Ramos (cell line): ENCODE measurements around the gene BUB3.

ENCODE experiments used
- in situ Hi-C: fragments of 300-500 bp; cut with MboI; formaldehyde crosslinking; loops from one replicate; pipeline ENCODE4 v1.14.3; 2022; ENCODE audit warnings: low sequenced_read_pairs; ENCODE audit not compliant: unreplicated experiment

The BUB3 gene

DNA sequence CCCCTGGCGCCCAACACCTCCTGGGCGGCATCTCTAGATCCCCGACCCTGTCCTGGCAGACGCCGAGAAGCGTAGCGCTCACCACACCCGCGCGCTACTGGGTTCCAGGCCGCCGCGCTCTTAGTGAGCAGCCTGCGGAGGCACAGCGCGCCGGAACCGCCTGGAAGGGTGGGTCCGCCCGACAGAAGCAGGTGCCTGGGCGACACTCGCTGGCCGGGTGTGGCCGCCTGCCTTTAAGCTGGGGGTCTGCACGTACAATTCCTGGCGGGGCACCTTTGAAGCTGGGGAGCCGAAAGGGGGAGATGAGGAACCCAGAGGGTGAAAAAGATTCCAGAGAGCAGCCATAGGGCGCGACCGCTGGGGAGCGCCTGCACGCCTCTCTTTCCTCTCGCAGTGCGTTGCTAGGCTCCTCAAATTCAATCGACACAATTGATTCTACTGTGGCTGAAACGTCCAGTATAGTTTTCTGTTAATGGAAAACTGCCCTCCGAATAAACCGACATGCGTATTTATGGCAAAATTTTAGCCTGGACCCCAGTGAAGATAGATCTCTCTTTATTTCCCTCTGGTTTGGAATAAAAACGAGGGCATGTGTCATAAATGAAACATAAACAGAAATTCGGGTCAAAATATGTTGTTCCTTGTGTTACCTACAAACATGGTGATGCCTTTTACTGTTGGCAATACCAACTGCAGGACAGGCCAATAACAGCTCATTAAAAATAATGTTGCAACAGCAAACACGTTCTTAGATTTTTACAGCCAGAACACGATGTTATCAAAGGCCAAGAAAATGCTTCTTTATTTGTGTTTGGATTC, 13.8 kb upstream of the BUB3 start:
- in situ Hi-C loops, result no loop called here

GRCh38 chr10:123140983-123141390, 13.2 kb upstream of the BUB3 start:
- in situ Hi-C loops, result no loop called here

GRCh38 chr10:123141791-123142700, 12.2 kb upstream of the BUB3 start:
- in situ Hi-C loops, result no loop called here

- in situ Hi-C loops, result no loop called here
Measured at GRCh38 chr10:123142701-123143161, 11.5 kb upstream of the BUB3 start.

DNA sequence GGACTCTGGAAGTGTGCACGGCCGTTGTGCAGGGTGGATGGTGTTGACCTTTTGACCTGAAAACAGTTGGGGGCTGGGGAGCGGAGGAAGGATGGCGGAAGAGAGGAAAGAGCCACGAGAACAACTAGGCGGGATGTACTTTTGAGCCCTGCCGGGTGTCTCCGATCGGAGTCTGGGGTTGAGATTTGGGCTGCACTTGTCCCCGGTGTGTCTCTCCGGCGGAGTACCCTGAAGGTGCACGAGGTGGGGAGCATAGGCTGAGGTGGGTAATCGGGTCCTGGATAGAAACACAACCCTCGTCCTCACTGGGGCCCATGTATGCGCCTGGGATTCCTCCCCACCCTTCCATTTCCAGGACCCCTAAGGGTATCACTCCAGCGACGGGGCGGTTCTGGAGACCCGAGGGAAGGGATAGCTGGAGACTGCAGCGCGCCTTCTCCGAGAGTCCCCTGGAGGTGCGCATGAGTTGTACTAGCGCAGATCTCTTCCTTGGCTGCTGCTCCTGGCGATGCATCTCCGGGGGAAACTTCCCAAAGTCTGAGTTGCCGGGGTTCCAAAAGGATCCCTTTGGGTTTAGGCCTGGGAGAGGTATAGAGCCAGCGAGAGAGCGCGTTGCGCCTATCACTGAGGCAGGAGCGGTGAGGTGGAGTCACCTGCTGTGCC, 10.9 kb upstream of the BUB3 start:
- in situ Hi-C loops, result no loop called here

DNA sequence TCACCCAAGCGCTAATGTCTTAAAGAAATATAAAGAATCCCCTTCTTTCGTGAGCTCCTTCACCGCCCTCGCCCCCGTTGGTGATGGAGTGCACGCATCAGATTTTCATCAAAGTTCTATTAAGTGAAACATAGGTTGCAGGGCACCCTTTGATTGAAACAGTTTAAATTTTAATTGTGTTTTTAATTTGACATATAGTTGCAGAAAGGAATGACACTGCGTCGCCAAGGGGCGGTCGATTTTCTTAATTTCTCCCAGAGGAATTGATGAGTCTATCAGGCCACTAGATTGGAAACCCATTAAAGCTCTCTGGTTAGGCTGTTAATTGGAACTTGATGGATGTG, 10.4 kb upstream of the BUB3 start:
- in situ Hi-C loops, result no loop called here

DNA sequence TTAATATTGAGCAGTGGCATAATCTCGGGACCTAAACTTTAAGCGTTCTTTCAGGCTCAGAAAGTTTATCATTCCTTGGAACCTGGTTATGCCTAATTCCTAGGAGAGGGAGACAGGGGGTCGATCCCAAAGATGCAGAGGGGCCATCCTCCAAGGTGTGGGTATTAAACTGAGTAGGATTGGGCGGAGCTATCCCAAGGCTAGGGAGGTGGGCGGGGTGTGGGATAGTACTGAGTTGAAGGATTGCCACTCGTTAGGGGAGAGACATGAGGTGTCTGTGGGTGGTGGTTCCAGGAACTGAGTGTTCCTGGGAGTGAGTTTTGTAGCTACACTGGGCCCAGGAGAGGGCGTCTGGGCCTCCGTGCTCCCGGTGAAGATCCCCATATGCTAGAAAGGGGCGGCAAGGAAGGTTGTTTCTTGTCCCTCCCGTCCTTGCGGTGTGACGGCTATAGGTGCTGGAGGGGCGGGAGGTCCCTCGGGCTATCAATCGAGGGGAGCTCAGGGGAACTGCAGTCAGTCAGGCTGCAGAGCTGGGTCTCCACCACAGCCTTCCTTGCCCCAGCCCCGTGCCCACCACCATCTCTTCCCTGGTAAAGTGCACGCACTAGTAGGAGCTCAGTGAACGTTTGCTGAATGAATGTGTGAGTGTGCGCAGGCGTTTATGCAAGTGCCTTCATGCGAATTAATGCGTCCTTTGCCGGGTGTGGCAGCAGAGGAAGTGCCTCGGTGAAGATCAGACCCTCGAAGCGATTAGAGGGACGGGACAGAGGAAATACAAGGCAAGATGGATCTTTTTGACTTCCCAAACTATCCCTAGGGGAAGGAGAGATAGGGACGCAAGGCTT, 9.3 kb upstream of the BUB3 start:
- in situ Hi-C loops, result no loop called here

GRCh38 chr10:123145542-123146012, 8.6 kb upstream of the BUB3 start:
- in situ Hi-C loops, result no loop called here

DNA sequence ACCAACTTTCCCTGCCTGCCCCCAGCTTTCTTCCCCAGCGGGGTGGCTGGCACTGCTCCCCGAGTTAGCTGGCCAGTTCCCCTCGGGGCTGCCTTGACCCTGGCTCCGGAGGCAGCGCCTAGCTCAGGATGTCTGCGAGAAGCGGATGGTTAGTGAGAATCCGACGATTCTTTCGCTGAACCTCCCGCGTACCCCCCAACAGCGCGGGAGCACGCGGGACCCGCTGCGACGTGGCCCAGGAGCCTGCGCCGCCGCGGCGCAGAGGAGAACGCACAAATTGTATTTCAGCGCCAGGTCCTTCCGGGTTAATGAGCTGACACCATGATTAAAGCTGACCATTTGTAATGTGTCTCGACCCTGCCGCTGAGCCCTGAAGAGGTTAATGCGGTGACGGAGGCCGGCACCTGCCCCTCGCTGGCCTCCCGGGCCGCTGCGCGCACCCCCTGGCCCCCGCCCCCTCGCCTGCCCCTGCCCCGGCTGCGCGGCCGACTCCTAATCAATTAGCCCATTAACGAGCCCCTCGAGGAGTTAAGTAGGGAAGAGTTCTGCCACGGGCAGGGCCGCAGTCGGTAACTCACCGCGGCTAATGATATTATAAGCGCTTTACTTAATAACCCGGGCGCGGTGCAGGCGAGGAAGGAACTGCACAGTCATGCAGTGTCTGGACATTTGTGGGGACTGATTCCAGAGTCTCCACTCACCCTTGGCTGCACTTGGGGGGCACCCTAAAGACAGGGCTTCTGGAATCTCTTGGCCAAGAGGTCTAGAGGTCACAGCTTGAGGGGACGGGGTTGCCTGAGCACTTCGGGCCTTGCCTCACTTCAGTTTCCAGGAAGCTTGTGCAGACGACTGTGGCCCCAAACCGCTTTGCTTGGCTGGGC, 7.9 kb upstream of the BUB3 start:
- in situ Hi-C loops, result no loop called here

- in situ Hi-C loops, result no loop called here
Measured at GRCh38 chr10:123146894-123147634, 7.1 kb upstream of the BUB3 start.

DNA sequence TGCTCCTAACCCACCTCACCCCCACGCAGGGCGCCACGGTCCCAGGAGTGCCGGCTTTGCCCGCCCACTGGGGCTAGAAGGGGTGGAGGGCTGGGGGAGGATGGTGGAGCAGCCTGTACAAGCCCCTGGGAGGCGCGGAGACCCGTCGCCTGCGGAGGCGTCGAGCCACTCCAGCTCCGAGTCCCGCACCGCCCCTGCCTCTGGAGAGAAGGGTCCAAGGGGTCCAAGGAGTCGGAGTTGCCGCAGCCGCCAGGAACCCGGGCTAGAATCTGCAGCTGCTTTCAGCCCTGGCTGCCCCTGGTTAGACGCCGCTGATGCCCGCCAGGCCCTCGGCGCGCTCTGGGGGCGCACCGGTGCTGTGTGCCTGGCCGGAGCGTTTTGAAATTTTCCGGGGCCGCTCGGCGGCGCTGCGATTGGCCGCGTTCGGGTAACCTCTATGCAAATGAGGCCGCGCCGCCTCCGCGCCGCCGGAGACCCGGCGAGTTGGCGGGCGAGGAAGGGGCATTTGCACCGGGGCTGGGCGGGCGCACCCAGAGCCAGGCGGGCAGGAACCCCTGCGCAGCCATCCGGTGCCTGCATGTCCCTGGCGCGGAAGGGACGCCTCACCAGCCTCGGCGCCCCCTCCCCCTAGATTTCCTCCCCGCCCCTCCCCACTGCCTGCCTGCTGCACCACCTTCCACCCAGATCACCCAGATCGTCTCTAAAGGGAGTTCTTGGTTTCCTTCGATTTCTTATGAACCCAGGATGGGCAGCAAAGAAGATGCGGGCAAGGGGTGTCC, 6.4 kb upstream of the BUB3 start, which contains the start of gene HMX2:
HMX2 (plus strand) TSS at position 502 of the 779 bp plus-strand sequence; CDS start at position 745, 243 bp downstream.
- in situ Hi-C loops, result no loop called here

DNA sequence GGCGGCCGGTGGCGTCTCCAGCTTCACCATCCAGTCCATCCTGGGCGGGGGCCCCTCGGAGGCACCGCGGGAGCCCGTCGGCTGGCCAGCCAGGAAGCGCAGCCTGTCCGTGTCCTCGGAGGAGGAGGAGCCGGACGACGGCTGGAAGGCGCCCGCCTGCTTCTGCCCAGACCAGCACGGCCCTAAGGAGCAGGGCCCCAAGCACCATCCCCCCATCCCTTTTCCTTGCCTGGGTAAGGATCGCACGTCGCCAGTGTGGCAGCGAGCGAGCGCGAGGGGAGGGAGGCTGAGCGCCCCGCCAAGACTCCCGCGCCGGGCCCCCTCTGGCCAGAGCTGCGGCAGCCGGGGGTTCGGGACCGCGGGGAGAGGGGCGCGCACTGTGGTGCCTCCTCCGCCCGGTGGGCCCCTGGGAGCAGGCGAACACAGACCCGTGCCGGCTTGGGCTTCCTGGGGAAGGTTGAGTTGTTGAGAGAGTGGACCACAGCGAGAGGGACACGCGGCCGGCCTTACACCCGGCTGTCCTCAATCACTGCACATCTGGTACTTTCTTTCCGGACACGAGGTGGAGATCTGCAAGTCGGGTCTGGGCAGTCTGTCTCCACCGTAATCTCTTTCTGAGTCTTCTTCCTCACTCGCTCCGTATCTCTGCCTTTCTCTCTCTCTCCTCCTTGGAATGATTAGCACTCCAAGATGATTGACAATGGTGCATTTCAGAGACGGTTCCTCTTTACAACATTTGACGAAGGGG, 5.6 kb upstream of the BUB3 start:
- in situ Hi-C loops, result no loop called here

GRCh38 chr10:123149162-123149567, 5.0 kb upstream of the BUB3 start:
- in situ Hi-C loops, result no loop called here

DNA sequence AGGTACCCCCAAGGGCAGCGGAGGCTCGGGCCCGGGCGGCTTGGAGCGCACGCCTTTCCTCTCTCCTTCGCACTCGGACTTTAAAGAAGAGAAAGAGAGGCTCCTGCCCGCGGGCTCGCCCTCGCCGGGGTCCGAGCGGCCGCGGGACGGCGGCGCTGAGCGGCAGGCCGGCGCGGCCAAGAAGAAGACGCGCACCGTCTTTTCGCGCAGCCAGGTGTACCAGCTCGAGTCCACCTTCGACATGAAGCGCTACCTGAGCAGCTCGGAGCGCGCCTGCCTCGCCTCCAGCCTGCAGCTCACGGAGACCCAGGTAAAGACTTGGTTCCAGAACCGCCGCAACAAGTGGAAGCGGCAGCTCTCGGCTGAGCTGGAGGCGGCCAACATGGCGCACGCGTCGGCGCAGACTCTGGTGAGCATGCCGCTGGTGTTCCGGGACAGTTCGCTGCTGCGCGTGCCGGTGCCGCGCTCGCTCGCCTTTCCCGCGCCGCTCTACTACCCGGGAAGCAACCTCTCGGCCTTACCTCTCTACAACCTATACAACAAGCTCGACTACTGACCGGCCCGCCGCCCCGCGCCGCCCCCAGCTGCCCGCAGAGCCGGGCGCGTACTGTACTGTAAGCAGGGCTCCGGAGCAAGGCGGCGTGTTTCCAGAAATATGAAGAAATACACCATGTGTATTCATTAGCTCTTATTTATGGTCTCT, 4.5 kb upstream of the BUB3 start:
- in situ Hi-C loops, result no loop called here

GRCh38 chr10:123150271-123150985, 3.8 kb upstream of the BUB3 start:
- in situ Hi-C loops, result no loop called here
